ENCODE data around the gene CDK14.

The CDK14 gene

GRCh38 chr7:90645784-90646183 is 49.7 kb downstream of the CDK14 start:
- DNase-seq: no peak

- no peak for DNase-seq
These were observed 52.0 kb downstream of the CDK14 start for GRCh38 chr7:90648107-90648506.

- DNase-seq: no peak
These were observed 52.7 kb downstream of the CDK14 start for GRCh38 chr7:90648834-90649233.

- no peak for DNase-seq
These were observed 58.8 kb downstream of the CDK14 start for GRCh38 chr7:90654718-90655427.

- no peak for DNase-seq
These were observed 59.4 kb downstream of the CDK14 start for GRCh38 chr7:90655566-90655965.

- DNase-seq: no peak
These were observed 61.4 kb downstream of the CDK14 start for GRCh38 chr7:90657481-90657880.

GRCh38 chr7:90660100-90660499 is 64.0 kb downstream of the CDK14 start:
- DNase-seq: no peak

GRCh38 chr7:90660819-90661218 is 64.7 kb downstream of the CDK14 start:
- no peak for DNase-seq

- no peak for DNase-seq
These were observed 65.4 kb downstream of the CDK14 start for GRCh38 chr7:90661290-90662151.

- DNase-seq: no peak
These were observed 67.1 kb downstream of the CDK14 start for GRCh38 chr7:90663176-90663575.

GRCh38 chr7:90666186-90666585 is 70.1 kb downstream of the CDK14 start:
- DNase-seq: no peak

GRCh38 chr7:90668992-90669391 is 72.9 kb downstream of the CDK14 start:
- DNase-seq: no peak

- DNase-seq: no peak
These were observed 73.4 kb downstream of the CDK14 start for GRCh38 chr7:90669492-90669891.

- DNase-seq: no peak
These were observed 75.5 kb downstream of the CDK14 start for GRCh38 chr7:90671571-90671970.

GRCh38 chr7:90672210-90672609 is 76.1 kb downstream of the CDK14 start:
- no peak for DNase-seq

- DNase-seq: no peak
These were observed 78.5 kb downstream of the CDK14 start for GRCh38 chr7:90674625-90675024.

- DNase-seq: no peak
These were observed 79.9 kb downstream of the CDK14 start for GRCh38 chr7:90675982-90676381.

- DNase-seq: no peak
These were observed 81.6 kb downstream of the CDK14 start for GRCh38 chr7:90677486-90678404.

- no peak for DNase-seq
These were observed 82.9 kb downstream of the CDK14 start for GRCh38 chr7:90678986-90679385.

- DNase-seq: no peak
These were observed 84.4 kb downstream of the CDK14 start for GRCh38 chr7:90680484-90680883.

- DNase-seq: no peak
These were observed 85.4 kb downstream of the CDK14 start for GRCh38 chr7:90681336-90682022.

- DNase-seq: no peak
These were observed 90.0 kb downstream of the CDK14 start for GRCh38 chr7:90686146-90686545.

GRCh38 chr7:90688810-90689209 is 92.7 kb downstream of the CDK14 start:
- no peak for DNase-seq

Data from activated CD4-positive, CD25-positive, alpha-beta regulatory T cell (primary cell).